A549 (cell line): Measurements from ENCODE around the gene AGR2. TPM values are rescaled to one million over a fixed set of nuclear protein-coding genes. Genes with fewer than 3 reads are reported as not detected.
A peak's percentile ranks its signal among the peaks of the same experiment; 100 is the strongest.

Experiments used
- ATAC-seq, 2 experiments: fragments of 200-7000 bp in 1 of 2; fragments of >200 bp in 1 of 2; cut with Nextera tagmentation in 1 of 2; cut with Tn5 transposase in 1 of 2; 3 replicates each; pipeline versions ENCODE4 v1.8.0 to v1.9.1; 2018 to 2020; ENCODE audit warnings: mild to moderate bottlenecking in 1 of 2, moderate library complexity in 1 of 2
- CTCF ChIA-PET: fragments of 300-600 bp; sonication (Branson Sonifier 250); formaldehyde crosslinking; extraction: SDS; loops from one replicate; lab custom pipeline; 2021; ENCODE audit warnings: antibody characterized with exemption, inconsistent platforms; lab: Yijun Ruan, JAX
- POLR2A ChIA-PET: fragments of 350-600 bp; formaldehyde crosslinking; extraction: SDS; loops from one replicate; lab custom pipeline; 2021; ENCODE audit warnings: antibody characterized with exemption, inconsistent platforms; lab: Yijun Ruan, JAX
- DNase-seq, 2 experiments: peaks; one replicate each; pipeline versions ENCODE4 v3.0.0 to v3.0.0-alpha.2; 2011 to 2016; ENCODE audit warnings: low read depth in 1 of 2, low spot score in 1 of 2
- FAIRE-seq: peaks from 2 replicates; lab custom pipeline; 2011; peaks lifted over from hg19 to GRCh38; lab: Jason Lieb, UNC
- H3K27ac ChIP-seq, 2 experiments: fragments of >200 bp; sonication (Bioruptor Twin); formaldehyde crosslinking; 3 replicates each; pipeline ENCODE4 v1.5.1; 2016 to 2017
- H3K4me1 ChIP-seq: fragments of >200 bp; sonication (Bioruptor Twin); formaldehyde crosslinking; 3 replicates; pipeline ENCODE4 v1.6.1; 2016
- H3K4me2 ChIP-seq: fragments of >200 bp; sonication (Bioruptor Twin); formaldehyde crosslinking; 3 replicates; pipeline ENCODE4 v1.6.1; 2016
- H3K4me3 ChIP-seq: fragments of >200 bp; sonication (Bioruptor Twin); formaldehyde crosslinking; 3 replicates; pipeline ENCODE4 v1.5.1; 2016
- H3K9me3 ChIP-seq: fragments of >200 bp; sonication (Bioruptor Twin); formaldehyde crosslinking; 3 replicates; pipeline ENCODE4 v1.6.1; 2016
- BHLHE40 ChIP-seq: IDR thresholded peaks from 2 replicates; pipeline ENCODE4 v1.6.1; 2012; ENCODE audit warnings: low read depth, low read length, inconsistent platforms
- CEBPB ChIP-seq, 2 experiments: fragments of >200 bp in 1 of 2; sonication (Bioruptor Twin) in 1 of 2; formaldehyde crosslinking in 1 of 2; IDR thresholded peaks; 2 replicates each; pipeline ENCODE4 v1.6.1; 2012 to 2016
- EP300 ChIP-seq, 2 experiments: fragments of >200 bp; sonication (Bioruptor Twin); formaldehyde crosslinking; IDR thresholded peaks; 2 replicates in 1 of 2; 3 replicates in 1 of 2; pipeline ENCODE4 v1.6.1; 2016 to 2017
- ESRRA ChIP-seq: fragments of 150-350 bp; IDR thresholded peaks from 2 replicates; pipeline ENCODE4 v1.6.1; 2014; ENCODE audit warnings: mild to moderate bottlenecking, low read length, borderline replicate concordance
- FOSL2 ChIP-seq, 2 experiments: fragments of 450-650 bp in 1 of 2; fragments of >200 bp in 1 of 2; sonication (Bioruptor Twin) in 1 of 2; formaldehyde crosslinking; IDR thresholded peaks; 2 replicates each; pipeline versions ENCODE4 v1.5.0 to v1.6.1; 2016 to 2020; ENCODE audit warnings: mild to moderate bottlenecking in 1 of 2, moderate library complexity in 1 of 2
- FOXS1 ChIP-seq: fragments of 250-450 bp; sonication (Bioruptor Pico); IDR thresholded peaks from 2 replicates; pipeline ENCODE4 v1.5.0; 2020; ENCODE audit warnings: mild to moderate bottlenecking, moderate library complexity
- GATA3 ChIP-seq: IDR thresholded peaks from 2 replicates; pipeline ENCODE4 v1.6.1; 2012; ENCODE audit warnings: borderline replicate concordance
- HDAC2 ChIP-seq: fragments of 200-600 bp; sonication (generic); IDR thresholded peaks from 2 replicates; pipeline ENCODE4 v1.6.1; 2016
- HOXB5 ChIP-seq: fragments of 250-450 bp; sonication (Bioruptor Pico); IDR thresholded peaks from 2 replicates; pipeline ENCODE4 v1.5.0; 2020; ENCODE audit warnings: mild to moderate bottlenecking, moderate library complexity
- JUNB ChIP-seq: fragments of >200 bp; sonication (Bioruptor Twin); formaldehyde crosslinking; IDR thresholded peaks from 2 replicates; pipeline ENCODE4 v1.6.1; 2016
- KDM1A ChIP-seq: fragments of 200-600 bp; sonication (generic); IDR thresholded peaks from 2 replicates; pipeline ENCODE4 v1.6.1; 2016; ENCODE audit warnings: low read depth, mild to moderate bottlenecking
- MAFK ChIP-seq: fragments of 450-650 bp; IDR thresholded peaks from 2 replicates; pipeline ENCODE4 v1.6.1; 2014; ENCODE audit not compliant: partially characterized antibody
- MYC ChIP-seq: IDR thresholded peaks from 2 replicates; pipeline ENCODE4 v1.6.1; 2012; ENCODE audit warnings: mild to moderate bottlenecking, inconsistent platforms, low read length, improper control_type of control experiment, borderline replicate concordance
- NFE2L2 ChIP-seq: fragments of 150-350 bp; conservative IDR thresholded peaks from 2 replicates; pipeline ENCODE4 v1.6.1; 2014; ENCODE audit warnings: low read length
- PBX3 ChIP-seq: IDR thresholded peaks from 2 replicates; pipeline ENCODE4 v1.6.1; 2012
- RNF2 ChIP-seq: fragments of 200-600 bp; sonication (generic); IDR thresholded peaks from 2 replicates; pipeline ENCODE4 v1.6.1; 2016; ENCODE audit warnings: low read depth, mild to moderate bottlenecking, antibody characterized with exemption, moderate library complexity, borderline replicate concordance
- SMC3 ChIP-seq: fragments of >200 bp; sonication (Bioruptor Twin); formaldehyde crosslinking; IDR thresholded peaks from 3 replicates; pipeline ENCODE4 v1.6.1; 2018; ENCODE audit warnings: inconsistent platforms
- TFCP2L1 ChIP-seq: fragments of 250-450 bp; sonication (Bioruptor Pico); IDR thresholded peaks from 2 replicates; pipeline ENCODE4 v1.5.0; 2021; ENCODE audit warnings: mild to moderate bottlenecking
- TP53 ChIP-seq: fragments of 250-450 bp; sonication (Bioruptor Pico); IDR thresholded peaks from 2 replicates; pipeline ENCODE4 v1.5.0; 2021; ENCODE audit warnings: mild to moderate bottlenecking, moderate library complexity
- WGBS: methylation state at CpG from one replicate; pipeline ENCODE4 v1.1.6; 2017; ENCODE audit errors: missing lambda C conversion rate; 5-methylcytosine and 5-hydroxymethylcytosine counted together
- polyA plus RNA-seq, 4 experiments: library from polyadenylated mRNA; depleted of rRNA in 3 of 4; stranded (reverse); fragments of >200 nt; fragmentation: RNase III in 1 of 4; extraction: RNeasy Plus Mini Kit Qiagen cat#74134 plus additional on column Dnase treatment in 1 of 4; gene quantifications; 2 replicates in 3 of 4; 3 replicates in 1 of 4; pipeline ENCODE4 v1.2.3, GENCODE V29; 2011 to 2017
- TF ChIP-seq, protein P1 (sequence below): IDR thresholded peaks from 2 replicates; pipeline ENCODE4 v1.6.1; 2012
- TF ChIP-seq, protein P2 (sequence below): fragments of 450-650 bp; IDR thresholded peaks from 2 replicates; pipeline ENCODE4 v1.6.1; 2014; ENCODE audit warnings: antibody characterized with exemption
- TF ChIP-seq, protein P3 (sequence below): fragments of >200 bp; sonication (Bioruptor Twin); formaldehyde crosslinking; IDR thresholded peaks from 3 replicates; pipeline ENCODE4 v1.6.1; 2016

AGR2 gene
- polyA plus RNA-seq, 2 of the 4 experiments (the other 2 are of a cell fraction): 60.7 to 479 TPM

DNA sequence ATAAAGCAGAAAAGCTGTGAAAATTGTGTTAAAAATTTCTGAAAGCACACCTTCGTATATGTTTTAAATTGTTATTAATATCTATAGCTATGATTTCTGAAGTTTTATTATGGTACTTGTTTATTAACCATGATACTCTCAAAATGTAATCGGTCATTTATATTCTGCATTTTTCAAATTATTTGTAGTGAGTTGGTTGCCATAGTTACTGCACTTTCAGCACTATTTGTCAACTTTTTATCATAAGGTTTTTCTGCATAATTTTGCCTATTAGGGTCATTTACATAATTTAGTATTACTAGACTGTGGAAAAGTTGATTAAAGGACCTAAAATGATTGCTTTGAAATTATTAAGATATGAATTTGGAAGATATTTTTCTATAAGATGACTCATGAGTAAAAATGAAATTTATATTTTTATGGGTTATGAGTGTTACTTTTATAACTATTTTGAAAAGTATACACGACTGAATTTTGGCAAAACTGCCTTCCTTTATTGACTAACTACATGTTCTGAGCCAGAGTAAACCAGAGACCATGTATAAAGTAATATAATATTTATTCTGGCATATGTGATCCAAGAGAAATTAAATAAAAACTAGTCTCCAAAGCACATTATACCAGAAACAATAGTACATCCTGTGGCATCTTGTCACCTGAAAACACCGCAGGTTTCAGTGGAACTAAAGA is 7.9 kb upstream of the AGR2 start:
- POLR2A ChIA-PET: no interaction called here
- peak overlapping the region; percentile 68 to 78 for H3K27ac ChIP-seq
- CTCF ChIA-PET: interaction anchor here (1.1 to 1.2 kb wide), 3 partner anchors 11 to 20 kb away, joined by 3 to 6 read pairs (median 3); no protein-coding TSS in a partner anchor

DNA sequence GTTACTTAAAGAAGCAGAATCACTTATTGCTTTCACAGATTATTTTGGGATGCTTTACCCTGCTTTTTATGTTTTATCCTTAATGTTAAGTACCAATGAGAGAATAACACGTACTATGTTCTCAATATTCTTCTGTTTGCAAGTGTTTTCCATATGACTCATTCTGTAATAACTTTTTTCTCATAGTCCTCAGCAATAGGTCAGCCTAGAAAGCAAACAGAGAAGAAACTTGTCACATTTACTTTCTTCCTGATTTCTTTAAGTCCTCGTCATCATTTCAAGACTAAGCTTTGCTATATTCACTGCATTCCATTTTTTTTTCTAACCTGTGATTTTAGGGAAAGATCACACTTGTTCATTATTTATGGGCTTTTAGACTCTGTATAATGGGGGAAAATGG is 6.8 kb upstream of the AGR2 start:
- FAIRE-seq (peak; percentile 54), DNase-seq (peak; percentile 34 to 85), ATAC-seq (peak; percentile 66 to 72; a peak in 5 of 6 replicates)
- POLR2A ChIA-PET: interaction anchor here (1.0 kb wide), 1 partner anchor 35 kb away, joined by 3 read pairs; no protein-coding TSS in a partner anchor
- Histone ChIP-seq H3K4me2 (peak overlapping the region; percentile 67), H3K4me3 (peak overlapping the region; percentile 6; the same call in 1 of the 3 replicates), H3K9me3 (no peaks in the 10 kb centered on the region), H3K27ac (peak overlapping the region; percentile 68 to 78; a peak in 5 of 6 replicates), H3K4me1 (peaks cover 58% of the 10 kb centered on the region)
- TF ChIP-seq FOSL2 (IDR thresholded peaks at IDR 0.05): peak; percentile 82
- peak; percentile 91 for TF ChIP-seq FOSL2 (CRISPR knock-in tag; IDR thresholded peaks at IDR 0.05)
- TF ChIP-seq ESRRA: no peak
- TF ChIP-seq PBX3: no peak
- no peak for TF ChIP-seq HOXB5 (CRISPR knock-in tag)
- peak; percentile 36 for TF ChIP-seq MAFK
- peak; percentile 36 for TF ChIP-seq JUNB
- TF ChIP-seq FOXS1 (CRISPR knock-in tag): no peak
- TF ChIP-seq, protein P1, sequence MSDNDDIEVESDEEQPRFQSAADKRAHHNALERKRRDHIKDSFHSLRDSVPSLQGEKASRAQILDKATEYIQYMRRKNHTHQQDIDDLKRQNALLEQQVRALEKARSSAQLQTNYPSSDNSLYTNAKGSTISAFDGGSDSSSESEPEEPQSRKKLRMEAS: peak; percentile 19; the same call in 1 of the 2 replicates
- no peak for TF ChIP-seq MYC
- no peak for TF ChIP-seq TFCP2L1
- TF ChIP-seq GATA3: peak; percentile 62; the same call in 1 of the 2 replicates
- no peak for TF ChIP-seq KDM1A
- TF ChIP-seq CEBPB (IDR thresholded peaks at IDR 0.05): peak in 1 of 2 experiments; percentile 39; a peak in 1 of 4 replicates
- TF ChIP-seq RNF2: no peak
- under 1% methylated on average over 2 of the region's 2 CpGs for whole genome bisulfite sequencing
- CTCF ChIA-PET: interaction anchor here (1.1 kb wide), 1 partner anchor 10 kb away, joined by 3 read pairs; no protein-coding TSS in a partner anchor

More for the DNA sequence above, 7.9 kb upstream of the AGR2 start:
- FAIRE-seq: peak; percentile 18
- peak overlapping the region; percentile 67 for H3K4me2 ChIP-seq
- TF ChIP-seq TP53 (CRISPR knock-in tag) (no peak), MAFK (peak; percentile 85), BHLHE40 (no peak), NFE2L2 (no peak), EP300 (IDR thresholded peaks at IDR 0.05) (no peak), HDAC2 (no peak), SMC3 (no peak), FOSL2 (IDR thresholded peaks at IDR 0.05) (no peak), FOSL2 (CRISPR knock-in tag; IDR thresholded peaks at IDR 0.05) (peak; percentile 26; the same call in 1 of the 2 replicates)
- TF ChIP-seq, protein P2, sequence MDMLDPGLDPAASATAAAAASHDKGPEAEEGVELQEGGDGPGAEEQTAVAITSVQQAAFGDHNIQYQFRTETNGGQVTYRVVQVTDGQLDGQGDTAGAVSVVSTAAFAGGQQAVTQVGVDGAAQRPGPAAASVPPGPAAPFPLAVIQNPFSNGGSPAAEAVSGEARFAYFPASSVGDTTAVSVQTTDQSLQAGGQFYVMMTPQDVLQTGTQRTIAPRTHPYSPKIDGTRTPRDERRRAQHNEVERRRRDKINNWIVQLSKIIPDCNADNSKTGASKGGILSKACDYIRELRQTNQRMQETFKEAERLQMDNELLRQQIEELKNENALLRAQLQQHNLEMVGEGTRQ: no peak
- TF ChIP-seq, protein P3, sequence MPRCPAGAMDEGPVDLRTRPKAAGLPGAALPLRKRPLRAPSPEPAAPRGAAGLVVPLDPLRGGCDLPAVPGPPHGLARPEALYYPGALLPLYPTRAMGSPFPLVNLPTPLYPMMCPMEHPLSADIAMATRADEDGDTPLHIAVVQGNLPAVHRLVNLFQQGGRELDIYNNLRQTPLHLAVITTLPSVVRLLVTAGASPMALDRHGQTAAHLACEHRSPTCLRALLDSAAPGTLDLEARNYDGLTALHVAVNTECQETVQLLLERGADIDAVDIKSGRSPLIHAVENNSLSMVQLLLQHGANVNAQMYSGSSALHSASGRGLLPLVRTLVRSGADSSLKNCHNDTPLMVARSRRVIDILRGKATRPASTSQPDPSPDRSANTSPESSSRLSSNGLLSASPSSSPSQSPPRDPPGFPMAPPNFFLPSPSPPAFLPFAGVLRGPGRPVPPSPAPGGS: no peak
- ATAC-seq: no peak
- no peak overlapping the region for H3K4me3 ChIP-seq
- 48% methylated on average over 4 of the region's 4 CpGs for WGBS
- no peak for DNase-seq
- peaks cover 69% of the 10 kb centered on the region for H3K4me1 ChIP-seq
- no peaks in the 10 kb centered on the region for H3K9me3 ChIP-seq
